Smooth muscle cell (in vitro differentiated cells): ENCODE measurements around the gene CDC42EP4. TPM values are rescaled to one million over a fixed set of nuclear protein-coding genes. Genes with fewer than 3 reads are reported as not detected.

Experiments used
- DNase-seq: peaks from one replicate; lab custom pipeline; 2025; ENCODE audit not compliant: unreplicated experiment; lab: John Stamatoyannopoulos, UW
- H2AFZ ChIP-seq: fragments of 200-600 bp; sonication (generic); 2 replicates; pipeline ENCODE4 v1.6.0; 2016; ENCODE audit warnings: antibody characterized with exemption, low read depth, mild to moderate bottlenecking
- H3F3A ChIP-seq: fragments of 200-600 bp; sonication (generic); 2 replicates; pipeline ENCODE4 v1.6.0; 2017; ENCODE audit warnings: antibody characterized with exemption, low read depth
- H3K27ac ChIP-seq: fragments of 200-600 bp; sonication (generic); 2 replicates; pipeline ENCODE4 v1.5.1; 2016; ENCODE audit warnings: low read depth, mild to moderate bottlenecking
- H3K27me3 ChIP-seq: fragments of 200-600 bp; sonication (generic); 2 replicates; pipeline ENCODE4 v1.6.1; 2016; ENCODE audit warnings: low read depth, mild to moderate bottlenecking
- H3K36me3 ChIP-seq: fragments of 200-600 bp; sonication (generic); 2 replicates; pipeline ENCODE4 v1.5.1; 2016; ENCODE audit warnings: low read depth
- H3K4me1 ChIP-seq: fragments of 200-600 bp; sonication (generic); 2 replicates; pipeline ENCODE4 v1.5.1; 2016; ENCODE audit warnings: low read depth
- H3K4me2 ChIP-seq: fragments of 200-600 bp; sonication (generic); 2 replicates; pipeline ENCODE4 v1.6.0; 2016; ENCODE audit warnings: mild to moderate bottlenecking
- H3K4me3 ChIP-seq: fragments of 200-600 bp; sonication (generic); 2 replicates; pipeline ENCODE4 v1.5.1; 2016; ENCODE audit warnings: mild to moderate bottlenecking
- H3K79me2 ChIP-seq: fragments of 200-600 bp; sonication (generic); 2 replicates; pipeline ENCODE4 v1.6.0; 2016; ENCODE audit warnings: low read depth, mild to moderate bottlenecking
- H3K9ac ChIP-seq: fragments of 200-600 bp; sonication (generic); 2 replicates; pipeline ENCODE4 v1.6.0; 2016; ENCODE audit warnings: low read depth
- H3K9me3 ChIP-seq: fragments of 200-600 bp; sonication (generic); replicated peaks from 2 replicates; pipeline ENCODE4 v1.5.1; 2016; ENCODE audit warnings: low read depth
- H4K20me1 ChIP-seq: fragments of 200-600 bp; sonication (generic); 2 replicates; pipeline ENCODE4 v1.6.0; 2016; ENCODE audit warnings: low read depth
- CTCF ChIP-seq: fragments of 200-600 bp; sonication (generic); IDR thresholded peaks from 2 replicates; pipeline ENCODE4 v1.5.1; 2017; ENCODE audit warnings: borderline replicate concordance, mild to moderate bottlenecking, antibody characterized with exemption; ENCODE audit not compliant: insufficient read depth, poor library complexity, severe bottlenecking
- WGBS: methylation state at CpG from one replicate; pipeline ENCODE4 v1.1.7; 2016; ENCODE audit warnings: low lambda C conversion rate; 5-methylcytosine and 5-hydroxymethylcytosine counted together
- polyA plus RNA-seq: library from polyadenylated mRNA; unstranded; fragments of >200 nt; fragmentation: Nextera tagmentation; extraction: Ambion mirVana; gene quantifications from 2 replicates; pipeline ENCODE4 v1.2.1, GENCODE V29; 2016
- total RNA-seq: library from RNA; depleted of rRNA; stranded (reverse); fragments of >200 nt; gene quantifications from 2 replicates; pipeline ENCODE4 v1.2.3, GENCODE V29; 2014

CDC42EP4 gene
- total and polyA plus RNA-seq, 2 experiments from 2014 or later = 15.1 to 21.4 TPM

- Histone ChIP-seq H3K4me1 (peaks cover 38% of the 10 kb centered on the region), H2AFZ (no peak overlapping the region), H3K27me3 (no peaks in the 10 kb centered on the region), H3K4me2 (no peak overlapping the region), H3K9ac (no peak overlapping the region), H3K36me3 (no peaks in the 10 kb centered on the region), H3K9me3 (no peaks in the 10 kb centered on the region), H3K27ac (no peak overlapping the region), H3F3A (peaks cover under 1% of the 10 kb centered on the region), H3K4me3 (no peak overlapping the region), H3K79me2 (no peaks in the 10 kb centered on the region), H4K20me1 (no peaks in the 10 kb centered on the region)
- no peak for TF ChIP-seq CTCF
- 86% methylated on average over 12 of the region's 12 CpGs for WGBS
- no peak for DNase-seq
Measured at GRCh38 chr17:73346501-73347162, 34.8 kb upstream of the CDC42EP4 start.

DNA sequence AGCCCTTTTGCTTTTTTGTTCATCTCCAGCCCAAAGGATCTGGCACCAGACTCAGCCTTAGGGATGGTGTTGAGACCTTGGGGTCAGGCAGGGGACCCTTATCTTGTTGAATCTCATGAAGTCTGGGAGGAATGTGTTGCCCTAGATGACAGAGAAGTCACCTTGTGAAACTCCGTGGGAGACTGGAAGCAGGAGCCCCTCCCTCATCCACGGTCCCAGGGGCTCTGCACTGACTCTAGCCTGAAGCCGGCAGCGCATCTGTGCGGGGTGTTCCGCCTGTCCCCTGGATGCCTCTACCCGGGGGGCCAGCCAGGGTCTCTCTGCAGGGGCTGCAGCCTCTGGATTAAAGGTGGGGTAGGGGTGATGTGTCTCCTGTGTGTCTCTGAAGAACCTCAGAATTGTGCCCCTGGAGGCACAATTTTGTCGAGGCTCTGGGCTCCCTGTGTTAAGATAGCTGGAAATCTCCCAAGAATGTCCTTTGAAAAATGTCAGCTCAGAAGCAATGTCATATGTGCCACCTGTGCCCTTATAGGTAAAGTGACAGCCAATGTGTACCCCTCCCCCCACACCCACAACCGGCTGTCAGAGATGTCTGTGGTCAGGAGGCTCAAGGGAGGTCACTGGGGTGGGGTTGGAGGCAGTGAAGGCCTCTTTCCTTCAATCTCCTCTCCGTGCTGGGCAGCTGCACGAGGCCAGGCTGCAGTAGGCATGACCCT is 32.1 kb upstream of the CDC42EP4 start:
- H3K36me3 ChIP-seq = no peaks in the 10 kb centered on the region
- peak overlapping the region; percentile 97 for H3K27ac ChIP-seq
- H3K9me3 ChIP-seq = no peaks in the 10 kb centered on the region
- TF ChIP-seq CTCF = no peak
- H3K4me3 ChIP-seq = no peak overlapping the region
- peak overlapping the region; percentile 69 for H3K9ac ChIP-seq
- H2AFZ ChIP-seq = no peak overlapping the region
- no peaks in the 10 kb centered on the region for H3K79me2 ChIP-seq
- H4K20me1 ChIP-seq = no peaks in the 10 kb centered on the region
- H3K4me1 ChIP-seq = peaks cover 39% of the 10 kb centered on the region
- peaks cover 2% of the 10 kb centered on the region for H3F3A ChIP-seq
- WGBS = 41% methylated on average over 11 of the region's 11 CpGs
- no peaks in the 10 kb centered on the region for H3K27me3 ChIP-seq
- peak overlapping the region; percentile 80 for H3K4me2 ChIP-seq
- no peak for DNase-seq

DNA sequence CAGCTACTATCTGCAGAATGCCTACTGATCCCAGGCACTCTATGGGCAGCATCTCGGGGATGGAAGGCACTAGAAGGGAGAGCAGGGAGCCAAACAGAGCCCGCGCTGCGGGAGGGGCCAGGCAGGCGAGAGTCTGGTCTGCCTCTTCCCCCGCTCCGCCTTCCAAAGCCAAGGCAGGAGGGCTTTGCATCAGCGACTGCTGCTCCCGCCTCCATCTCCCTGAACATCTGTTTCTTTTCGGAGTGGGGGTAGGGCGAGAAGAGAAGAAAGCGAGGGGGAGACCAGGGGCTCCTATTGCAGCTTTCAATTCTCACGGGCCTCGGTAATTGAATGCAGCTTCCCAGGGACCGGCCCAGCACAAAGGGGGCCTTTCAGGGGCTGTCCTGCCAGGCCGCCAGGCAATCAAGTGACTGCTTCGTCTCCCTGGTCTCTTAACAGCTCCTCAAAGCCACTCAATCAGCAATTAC is 31.4 kb upstream of the CDC42EP4 start:
- peak; percentile 61 for DNase-seq
- H3K79me2 ChIP-seq = no peaks in the 10 kb centered on the region
- peak overlapping the region; percentile 97 for H3K27ac ChIP-seq
- no peaks in the 10 kb centered on the region for H3K27me3 ChIP-seq
- H3K9me3 ChIP-seq = no peaks in the 10 kb centered on the region
- WGBS = 4% methylated on average over 17 of the region's 17 CpGs
- no peak overlapping the region for H2AFZ ChIP-seq
- H3F3A ChIP-seq = peaks cover 2% of the 10 kb centered on the region
- H4K20me1 ChIP-seq = no peaks in the 10 kb centered on the region
- H3K36me3 ChIP-seq = no peaks in the 10 kb centered on the region
- H3K4me1 ChIP-seq = peaks cover 34% of the 10 kb centered on the region
- H3K4me3 ChIP-seq = peak overlapping the region; percentile 17
- TF ChIP-seq CTCF = no peak
- H3K9ac ChIP-seq = peak overlapping the region; percentile 69
- peak overlapping the region; percentile 80 for H3K4me2 ChIP-seq
